GM18951 (cell line): Measurements from ENCODE around the gene OSBPL10.

Experiments
- POLR2A ChIP-seq: IDR thresholded peaks from 4 replicates; pipeline ENCODE4 v1.6.1; 2011; ENCODE audit warnings: mild to moderate bottlenecking; ENCODE audit not compliant: insufficient read length, insufficient read depth; ENCODE audit errors: extremely low read depth
- in situ Hi-C: fragments of 300-500 bp; cut with MboI; formaldehyde crosslinking; loops from one replicate; pipeline ENCODE4 v1.12.0; 2022; ENCODE audit warnings: low sequenced_read_pairs, mixed read lengths, inconsistent platforms; ENCODE audit not compliant: unreplicated experiment

Gene OSBPL10

DNA sequence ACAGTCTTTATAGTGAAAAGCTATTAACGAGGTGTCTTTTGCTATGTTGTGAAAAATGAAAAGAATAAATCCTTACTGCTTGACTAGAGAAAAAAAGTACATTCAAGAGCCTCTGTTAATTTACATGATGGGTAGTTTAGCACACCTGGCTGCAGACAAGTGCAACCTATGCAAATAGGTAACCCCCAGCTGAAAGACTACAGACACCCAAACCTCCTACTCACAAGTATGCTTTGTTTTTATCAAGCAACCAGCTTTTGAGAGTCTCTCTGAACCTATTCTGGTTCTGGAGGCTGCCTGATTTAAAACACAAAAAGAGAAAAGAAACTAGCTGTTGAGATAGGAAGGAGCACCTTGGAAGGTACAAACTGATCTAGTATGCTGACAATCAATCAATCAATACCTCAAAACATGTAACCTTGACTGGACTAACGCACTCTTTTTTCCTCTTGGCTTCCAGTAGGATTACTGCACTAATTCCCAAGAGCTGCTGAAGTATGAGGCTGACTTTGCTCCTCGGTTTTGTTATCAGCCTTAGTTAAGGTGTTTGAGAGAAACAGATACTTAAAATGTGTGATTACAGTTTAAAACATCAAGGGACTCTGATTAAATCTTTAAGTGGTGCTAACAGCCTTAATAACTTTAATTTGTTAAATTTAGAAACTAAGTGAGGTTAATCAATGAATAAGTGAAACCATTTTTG, 63.6 kb downstream of the OSBPL10 start:
- in situ Hi-C loops = no loop called here
- no peak for TF ChIP-seq POLR2A

DNA sequence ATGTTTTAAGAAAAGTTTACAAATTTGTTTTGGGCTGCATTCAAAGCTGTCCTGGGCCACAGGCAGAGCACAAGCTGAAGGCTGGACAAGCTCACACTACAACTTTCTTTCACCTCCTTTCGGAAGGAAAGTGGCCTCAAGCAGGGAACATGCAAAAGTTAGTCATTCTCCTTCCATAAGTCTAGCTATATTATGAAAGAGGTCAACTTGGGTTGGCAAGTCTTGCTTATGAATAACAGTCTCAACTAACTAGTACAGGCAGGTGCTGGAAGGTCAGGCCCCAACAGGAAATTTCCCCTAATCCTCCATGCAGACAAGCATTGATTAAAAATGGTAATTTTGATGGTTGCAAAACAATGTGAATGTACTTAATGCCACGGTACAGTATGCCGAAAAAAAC, 69.4 kb downstream of the OSBPL10 start:
- in situ Hi-C loops = no loop called here
- TF ChIP-seq POLR2A = no peak

GRCh38 chr3:31911124-31911523, 69.9 kb downstream of the OSBPL10 start:
- no peak for TF ChIP-seq POLR2A
- in situ Hi-C loops = no loop called here

- in situ Hi-C loops = no loop called here
- TF ChIP-seq POLR2A = no peak
These were observed 71.6 kb downstream of the OSBPL10 start for GRCh38 chr3:31909455-31909854.

DNA sequence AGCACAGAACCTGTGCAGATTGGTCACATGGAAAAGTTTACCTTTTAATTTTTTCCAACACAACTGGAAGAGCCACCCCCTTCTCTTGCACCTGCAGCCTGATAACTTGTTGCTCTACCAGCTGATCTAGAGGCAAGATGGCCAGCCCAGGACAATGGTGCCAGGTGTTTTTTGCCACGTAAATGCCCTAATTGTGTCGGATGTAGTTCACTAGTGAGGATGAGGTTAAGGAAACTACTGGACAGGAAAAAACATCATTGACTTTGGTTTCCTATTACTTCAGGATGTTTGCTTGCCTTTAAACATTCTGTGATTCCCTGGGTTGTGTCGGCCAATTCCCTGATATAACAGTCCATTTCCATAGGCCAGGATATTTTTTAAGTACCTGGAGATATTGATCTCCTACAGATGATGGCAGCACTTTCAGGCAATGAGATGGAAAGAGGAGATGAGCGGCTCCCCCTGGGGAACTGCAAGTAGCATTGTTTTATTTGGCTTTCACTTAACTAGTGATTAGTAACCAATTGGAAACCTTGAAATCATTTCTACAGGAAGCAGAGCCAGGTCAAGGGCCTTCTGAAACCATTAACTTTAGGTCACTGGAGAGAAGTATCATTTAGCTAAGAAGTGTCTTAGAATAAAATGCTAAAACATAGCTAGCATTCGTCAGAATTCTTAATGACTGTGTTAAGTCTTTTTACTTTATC, 72.5 kb downstream of the OSBPL10 start:
- no peak for TF ChIP-seq POLR2A
- in situ Hi-C loops = no loop called here

- TF ChIP-seq POLR2A = no peak
- in situ Hi-C loops = no loop called here
These were observed 74.9 kb downstream of the OSBPL10 start for GRCh38 chr3:31906182-31906581.

DNA sequence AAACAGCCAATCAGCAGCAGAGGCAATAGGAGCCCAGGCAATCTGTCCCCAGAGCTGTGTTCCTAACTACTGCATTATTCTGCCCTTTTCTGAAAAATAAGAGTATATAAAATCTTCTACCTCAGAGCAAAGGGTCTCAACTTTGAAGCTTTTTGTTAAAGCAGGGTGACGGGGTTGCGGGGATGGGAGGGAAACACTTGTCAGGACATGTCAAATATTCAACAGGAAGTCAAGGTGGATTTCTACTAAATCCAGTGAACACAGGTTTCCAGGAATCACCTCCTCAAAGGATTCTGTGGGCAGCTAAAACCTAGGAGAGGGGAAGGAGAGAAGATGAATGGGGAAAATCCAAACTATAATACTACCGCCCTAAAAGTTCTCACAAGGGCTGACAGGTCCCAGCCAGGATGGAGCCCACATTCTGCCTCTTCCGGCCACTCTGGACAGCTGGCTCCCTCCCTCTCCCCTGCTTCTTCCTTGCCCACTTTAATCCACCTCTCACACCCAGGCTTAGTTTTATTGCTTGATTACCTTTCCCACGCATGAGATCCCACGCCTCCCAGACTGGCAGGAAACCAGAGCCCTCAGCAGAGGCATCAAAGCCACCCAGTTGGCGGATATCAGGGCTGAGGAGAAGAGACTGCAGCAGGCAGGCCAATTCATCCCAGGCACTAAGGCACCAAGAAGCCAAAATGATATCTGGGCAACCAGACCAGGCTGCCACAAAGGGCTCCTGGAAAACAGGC, 77.2 kb downstream of the OSBPL10 start:
- in situ Hi-C loops = no loop called here
- no peak for TF ChIP-seq POLR2A

DNA sequence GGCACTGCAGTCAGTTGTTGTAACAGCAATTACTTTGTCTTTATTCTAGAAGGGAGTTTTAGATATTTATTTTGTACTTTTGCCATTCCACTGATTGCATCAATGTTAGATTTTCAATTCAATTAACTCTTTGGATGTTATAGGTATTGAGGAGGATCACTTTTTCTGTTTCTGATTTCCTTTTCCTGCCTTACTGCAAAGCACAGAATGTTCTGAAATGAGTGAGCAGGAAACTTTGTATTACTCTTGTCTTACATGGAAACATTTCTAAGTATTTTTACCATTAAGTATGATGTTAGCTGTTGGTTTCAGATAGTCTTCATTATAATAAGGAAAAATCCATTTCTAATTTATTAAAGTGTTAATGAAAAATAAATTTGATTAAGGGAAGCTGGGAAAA, 80.5 kb downstream of the OSBPL10 start:
- in situ Hi-C loops = no loop called here

GRCh38 chr3:31896648-31897433, 84.2 kb downstream of the OSBPL10 start:
- in situ Hi-C loops = no loop called here
- no peak for TF ChIP-seq POLR2A

More for the DNA sequence above, 80.5 kb downstream of the OSBPL10 start:
- no peak for TF ChIP-seq POLR2A

- in situ Hi-C loops = no loop called here
- no peak for TF ChIP-seq POLR2A
These were observed 85.0 kb downstream of the OSBPL10 start for GRCh38 chr3:31896026-31896425.

- TF ChIP-seq POLR2A = no peak
- in situ Hi-C loops = no loop called here
These were observed 85.6 kb downstream of the OSBPL10 start for GRCh38 chr3:31895471-31895870.

DNA sequence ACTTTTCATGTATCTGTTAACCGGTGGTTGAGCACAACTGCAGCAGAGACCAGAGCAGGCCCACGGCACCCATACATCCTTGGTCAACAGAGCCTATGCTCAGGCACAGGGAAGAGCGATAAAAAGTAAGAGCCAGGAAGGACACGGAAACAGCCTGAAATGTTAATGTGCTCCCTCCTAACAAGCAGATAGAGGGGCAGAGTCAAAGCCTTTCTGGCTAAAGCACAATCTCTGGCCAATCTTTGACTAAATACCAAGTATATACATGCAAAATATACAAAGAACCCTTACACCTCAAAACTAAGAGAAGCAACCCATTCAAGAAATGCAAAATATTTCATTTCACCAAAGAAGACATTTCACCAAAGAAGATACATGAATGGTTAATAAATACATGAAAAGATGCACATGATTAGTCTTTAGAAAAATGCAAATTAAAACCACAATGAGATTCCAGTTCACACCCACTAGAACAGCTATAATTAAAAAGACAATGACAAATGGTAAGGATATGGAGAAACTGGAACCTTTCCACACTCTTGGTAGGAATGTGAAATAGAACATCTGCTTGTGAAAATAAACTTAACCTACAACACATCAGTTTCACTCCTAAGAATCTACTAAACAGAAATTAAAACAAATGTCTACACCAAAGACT, 88.0 kb downstream of the OSBPL10 start:
- in situ Hi-C loops = no loop called here

DNA sequence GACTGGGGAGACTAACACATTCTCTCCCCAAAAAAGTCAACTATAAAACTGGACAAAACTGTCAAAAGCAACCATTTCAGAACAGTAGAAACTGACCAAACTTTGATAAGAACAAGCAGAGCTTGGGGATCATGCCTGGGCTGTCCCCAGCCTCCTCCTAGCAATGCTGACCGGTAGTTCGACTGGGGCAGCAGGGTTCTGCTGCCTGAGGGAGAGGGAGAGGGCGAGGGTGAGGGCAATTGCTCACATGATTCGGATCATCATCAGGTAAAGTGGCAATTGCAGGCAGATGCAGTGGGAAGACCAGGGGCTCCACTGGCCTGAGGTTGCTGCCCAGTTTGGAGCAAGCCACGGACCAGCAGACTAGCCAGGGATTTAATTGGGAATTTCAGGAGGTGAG, 88.6 kb downstream of the OSBPL10 start:
- no peak for TF ChIP-seq POLR2A
- in situ Hi-C loops = no loop called here

More for the DNA sequence above, 88.0 kb downstream of the OSBPL10 start:
- no peak for TF ChIP-seq POLR2A
